Measurements from ENCODE around the gene TSPEAR. TPM values are rescaled to one million over a fixed set of nuclear protein-coding genes. Genes with fewer than 3 reads are reported as not detected.
A peak's percentile ranks its signal among the peaks of the same experiment; 100 is the strongest.
"Not testable (repeated sequence)": the region's sequence is repeated elsewhere in the genome, so short reads cannot be mapped to it uniquely, and the experiment has no call there.

The TSPEAR gene
- total and polyA plus RNA-seq, 9 of the 15 experiments (the other 6 are each of a cell fraction or from before 2014, with no cell fraction given): not detected

- H3K9me3 ChIP-seq (replicated peaks; ENCODE audit: control insufficient read depth, insufficient read depth, low read depth, low read length); H3K36me3 ChIP-seq (ENCODE audit: control insufficient read depth, insufficient read depth, low read length); ATAC-seq; FAIRE-seq; in situ Hi-C loops (cut with MboI); H2AFZ ChIP-seq (ENCODE audit: low read depth, low read length); H4K20me1 ChIP-seq (replicated peaks; ENCODE audit: control insufficient read depth, insufficient read depth, low read length); DNase-seq (ENCODE audit: extremely low read depth in 1 of 4, low spot score in 3 of 4); H3K4me2 ChIP-seq (ENCODE audit: insufficient read depth, low read length); CTCF ChIA-PET (ENCODE audit: low intra/inter-chr PET ratio); H3K9ac ChIP-seq (ENCODE audit: insufficient read depth in 1 of 2, low read depth in 2 of 2, low read length in 2 of 2); intact Hi-C loops (cut with micrococcal nuclease); H3K9me1 ChIP-seq (ENCODE audit: control insufficient read depth, insufficient read depth, low read length); BruUV-seq (replicated peaks); H3K27ac ChIP-seq (ENCODE audit: extremely low read depth, low read depth, low read length); H3K79me2 ChIP-seq (ENCODE audit: control insufficient read depth, insufficient read depth, low read length); H3K4me3 ChIP-seq: not testable (repeated sequence)
- peak in 2 of 3 experiments; percentile 28 to 48; a peak in 4 of 6 replicates for TF ChIP-seq CTCF (IDR thresholded peaks at IDR 0.05 in 2 of 3, conservative IDR thresholded peaks at IDR 0.05 in 1 of 3; ENCODE audit: insufficient read depth in 2 of 3, low read depth in 1 of 3, low read length in 3 of 3)
- peaks cover 9 to 47% of the 10 kb centered on the region in 2 experiments for H3K27me3 ChIP-seq (ENCODE audit: control insufficient read depth in 2 of 2, insufficient read depth in 2 of 2, low read length in 2 of 2)
- POLR2A ChIA-PET: interaction anchor here (0.6 to 0.7 kb wide), 2 partner anchors 44 to 94 kb away, joined by 3 to 4 read pairs; no protein-coding TSS in a partner anchor
- WGBS (ENCODE audit: insufficient coverage, low coverage, missing lambda C conversion rate): 0% methylated on average over 6 of the region's 10 CpGs
- peaks cover 0 to 16% of the 10 kb centered on the region in 2 experiments; a peak in 1 of 5 replicates for H3K4me1 ChIP-seq (replicated peaks in 1 of 2; ENCODE audit: control insufficient read depth in 2 of 2, insufficient read depth in 2 of 2, low read length in 2 of 2)
Measured at GRCh38 chr21:44601091-44601490, 110.3 kb downstream of the TSPEAR start.

GRCh38 chr21:44600118-44600978 lies 111.0 kb downstream of the TSPEAR start, which contains the start of gene KRTAP10-7:
Gene KRTAP10-7, plus strand, starts transcription at chr21:44600597. Its CDS starts 25 bp downstream, at chr21:44600622.
- DNase-seq (ENCODE audit: extremely low read depth in 1 of 4, low spot score in 3 of 4); in situ Hi-C loops (cut with MboI); CTCF ChIA-PET (ENCODE audit: low intra/inter-chr PET ratio); H3K9me3 ChIP-seq (replicated peaks; ENCODE audit: control insufficient read depth, insufficient read depth, low read depth, low read length); H4K20me1 ChIP-seq (replicated peaks; ENCODE audit: control insufficient read depth, insufficient read depth, low read length); FAIRE-seq; H3K4me3 ChIP-seq; H3K9ac ChIP-seq (ENCODE audit: insufficient read depth in 1 of 2, low read depth in 2 of 2, low read length in 2 of 2); H3K27ac ChIP-seq (ENCODE audit: extremely low read depth, low read depth, low read length); H2AFZ ChIP-seq (ENCODE audit: low read depth, low read length); H3K4me2 ChIP-seq (ENCODE audit: insufficient read depth, low read length); H3K36me3 ChIP-seq (ENCODE audit: control insufficient read depth, insufficient read depth, low read length); H3K9me1 ChIP-seq (ENCODE audit: control insufficient read depth, insufficient read depth, low read length); BruUV-seq (replicated peaks); intact Hi-C loops (cut with micrococcal nuclease); H3K79me2 ChIP-seq (ENCODE audit: control insufficient read depth, insufficient read depth, low read length); ATAC-seq; POLR2A ChIA-PET: not testable (repeated sequence)
- peaks cover 1 to 16% of the 10 kb centered on the region in 2 experiments; a peak in 3 of 5 replicates for H3K4me1 ChIP-seq (replicated peaks in 1 of 2; ENCODE audit: control insufficient read depth in 2 of 2, insufficient read depth in 2 of 2, low read length in 2 of 2)
- H3K27me3 ChIP-seq (ENCODE audit: control insufficient read depth in 2 of 2, insufficient read depth in 2 of 2, low read length in 2 of 2): peaks cover 9 to 48% of the 10 kb centered on the region in 2 experiments
- WGBS (ENCODE audit: insufficient coverage, low coverage, missing lambda C conversion rate): under 1% methylated on average over 13 of the region's 23 CpGs
